ENCODE measurements around the gene INSR. TPM values are rescaled to one million over a fixed set of nuclear protein-coding genes. Genes with fewer than 3 reads are reported as not detected.
A peak's percentile ranks its signal among the peaks of the same experiment; 100 is the strongest.

INSR gene
- total and polyA plus RNA-seq, 2 of the 8 experiments (the other 6 are each of a cell fraction or from before 2014, with no cell fraction given): 13.1 to 48.7 TPM

DNA sequence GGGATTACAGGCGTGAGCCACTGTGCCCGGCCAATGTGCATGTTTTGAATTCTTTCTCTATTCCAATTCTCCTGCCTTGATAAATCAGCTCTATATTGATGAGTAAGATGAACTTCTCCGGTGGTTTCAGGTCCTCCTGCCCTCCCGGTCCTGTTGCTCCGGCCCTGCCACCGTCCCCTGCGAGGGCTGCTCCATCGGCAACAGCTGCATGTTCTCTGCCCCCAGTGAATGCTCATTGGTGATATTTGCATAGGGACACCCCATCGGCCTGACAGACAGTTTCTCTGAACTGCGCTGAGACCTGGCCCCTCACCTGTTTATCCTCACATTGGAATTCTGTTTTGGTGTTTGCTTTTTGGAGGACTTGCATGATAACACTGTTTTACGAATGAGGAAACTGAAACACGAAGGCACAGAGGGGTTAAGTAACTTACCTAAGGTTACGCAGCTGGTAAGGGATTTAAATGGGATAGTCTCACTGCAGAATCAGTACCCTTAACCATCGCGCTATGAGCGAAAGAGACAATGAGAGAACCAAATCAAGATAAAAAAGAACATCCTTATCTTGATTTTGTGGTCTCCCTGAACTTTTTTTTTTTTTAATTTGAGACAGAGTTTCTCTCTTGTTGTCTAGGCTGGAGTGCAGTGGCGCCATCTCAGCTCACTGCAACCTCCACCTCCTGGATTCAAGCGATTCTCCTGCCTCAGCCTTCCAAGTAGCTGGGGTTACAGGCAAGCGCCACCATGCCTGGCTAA is 192.5 kb downstream of the INSR start:
- Histone ChIP-seq H3K4me3 (ENCODE audit: extremely low read depth in 1 of 4, insufficient read depth in 2 of 4, low read depth in 3 of 4, low read length in 4 of 4) (no peak overlapping the region), H4K8ac (ENCODE audit: extremely low read depth, insufficient read depth, low read length) (no peak overlapping the region), H3K14ac (ENCODE audit: insufficient read length) (no peak overlapping the region), H3K79me2 (ENCODE audit: control insufficient read depth in 1 of 2, insufficient read depth in 2 of 2, low read length in 2 of 2) (no peaks in the 10 kb centered on the region; a peak in 1 of 4 replicates), H4K91ac (replicated peaks; ENCODE audit: insufficient read length, low read length) (no peak overlapping the region), H3K36me3 (ENCODE audit: control insufficient read depth in 2 of 4, insufficient read depth in 4 of 4, low read length in 3 of 4) (no peaks in the 10 kb centered on the region; a peak in 1 of 8 replicates), H2BK120ac (replicated peaks; ENCODE audit: low read depth, low read length) (no peak overlapping the region), H3K4me1 (replicated peaks in 1 of 4; ENCODE audit: control insufficient read depth in 3 of 4, insufficient read depth in 4 of 4, low read length in 3 of 4) (peaks cover 0 to 4% (median 0%) of the 10 kb centered on the region in 4 experiments; a peak in 1 of 7 replicates), H4K20me1 (replicated peaks in 1 of 2; ENCODE audit: control insufficient read depth in 1 of 2, insufficient read depth in 2 of 2, low read length in 2 of 2) (peaks cover 0 to under 1% of the 10 kb centered on the region in 2 experiments), H3K9me3 (ENCODE audit: insufficient read depth in 2 of 2, low read depth in 1 of 2, low read length in 1 of 2) (no peaks in the 10 kb centered on the region), H2AK5ac (ENCODE audit: low read depth, low read length) (no peak overlapping the region), H3K4ac (replicated peaks; ENCODE audit: insufficient read length, low read depth, low read length) (peak overlapping the region; percentile 5), H3K18ac (ENCODE audit: extremely low read depth, low read length) (no peak overlapping the region), H3K23ac (ENCODE audit: insufficient read length) (no peak overlapping the region), H4K5ac (ENCODE audit: insufficient read length, low read depth, low read length) (no peak overlapping the region), H3K56ac (replicated peaks; ENCODE audit: insufficient read length, low read depth, low read length) (no peak overlapping the region), H2BK15ac (ENCODE audit: low read length) (no peak overlapping the region), H3K4me2 (ENCODE audit: insufficient read depth in 1 of 2, low read depth in 2 of 2, low read length in 2 of 2) (no peak overlapping the region), H3K23me2 (ENCODE audit: low read depth, low read length) (peaks cover 10% of the 10 kb centered on the region; the same call in 1 of the 2 replicates), H3K27me3 (replicated peaks in 1 of 4; ENCODE audit: control insufficient read depth in 3 of 4, extremely low read depth in 1 of 4, insufficient read depth in 3 of 4, low read length in 3 of 4) (0 out of 7 replicates have a peak, but pooled peaks cover 0 to 2% (median 0%) of the 10 kb centered on the region in 4 experiments), H2BK5ac (ENCODE audit: low read depth, low read length) (no peak overlapping the region), H2BK12ac (ENCODE audit: low read depth, low read length) (no peak overlapping the region), H3K9ac (replicated peaks in 1 of 4; ENCODE audit: extremely low read depth in 1 of 4, low read depth in 3 of 4, low read length in 3 of 4) (no peak overlapping the region), H2AFZ (ENCODE audit: low read length) (no peak overlapping the region), H3K27ac (ENCODE audit: low read depth, low read length) (no peak overlapping the region), H3K79me1 (ENCODE audit: low read depth, low read length) (no peaks in the 10 kb centered on the region), H2BK20ac (ENCODE audit: low read length) (no peak overlapping the region)
- 86% methylated on average over 19 of the region's 19 CpGs; no CpG with 5 or more reads in 1 of the 2 experiments for WGBS, 2 experiments (ENCODE audit: extremely low coverage in 1 of 2, insufficient coverage in 1 of 2, insufficient read length in 1 of 2, insufficient replicate concordance in 2 of 2, low coverage in 1 of 2, low lambda C conversion rate in 2 of 2, missing lambda C conversion rate in 1 of 2)
- DNase-seq (ENCODE audit: low read depth in 1 of 2, low spot score in 2 of 2) (no peak), FAIRE-seq (no peak)
- ChIA-PET CTCF (ENCODE audit: partially characterized antibody) (interaction anchor here (0.8 to 5.8 kb wide), 27 partner anchors 9 to 464 kb away, joined by 3 to 52 read pairs (median 4); partner anchors contain the start of gene ARHGEF18), POLR2A (ENCODE audit: partially characterized antibody) (interaction anchor here (0.6 to 0.8 kb wide), 3 partner anchors 33 to 339 kb away, joined by 3 to 4 read pairs (median 3); partner anchors contain the start of gene ZNF557)
- no peak for TF ChIP-seq YY1 (IDR thresholded peaks at IDR 0.05; ENCODE audit: low read depth, low read length)
- TF ChIP-seq, protein P1, sequence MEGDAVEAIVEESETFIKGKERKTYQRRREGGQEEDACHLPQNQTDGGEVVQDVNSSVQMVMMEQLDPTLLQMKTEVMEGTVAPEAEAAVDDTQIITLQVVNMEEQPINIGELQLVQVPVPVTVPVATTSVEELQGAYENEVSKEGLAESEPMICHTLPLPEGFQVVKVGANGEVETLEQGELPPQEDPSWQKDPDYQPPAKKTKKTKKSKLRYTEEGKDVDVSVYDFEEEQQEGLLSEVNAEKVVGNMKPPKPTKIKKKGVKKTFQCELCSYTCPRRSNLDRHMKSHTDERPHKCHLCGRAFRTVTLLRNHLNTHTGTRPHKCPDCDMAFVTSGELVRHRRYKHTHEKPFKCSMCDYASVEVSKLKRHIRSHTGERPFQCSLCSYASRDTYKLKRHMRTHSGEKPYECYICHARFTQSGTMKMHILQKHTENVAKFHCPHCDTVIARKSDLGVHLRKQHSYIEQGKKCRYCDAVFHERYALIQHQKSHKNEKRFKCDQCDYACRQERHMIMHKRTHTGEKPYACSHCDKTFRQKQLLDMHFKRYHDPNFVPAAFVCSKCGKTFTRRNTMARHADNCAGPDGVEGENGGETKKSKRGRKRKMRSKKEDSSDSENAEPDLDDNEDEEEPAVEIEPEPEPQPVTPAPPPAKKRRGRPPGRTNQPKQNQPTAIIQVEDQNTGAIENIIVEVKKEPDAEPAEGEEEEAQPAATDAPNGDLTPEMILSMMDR (IDR thresholded peaks at IDR 0.05; ENCODE audit: control extremely low read depth in 1 of 3, insufficient read depth in 1 of 3, low read depth in 1 of 3, low read length in 3 of 3): no peak
- no peak for TF ChIP-seq RXRA (IDR thresholded peaks at IDR 0.05; ENCODE audit: insufficient read depth, low read depth, low read length)
- no peak for TF ChIP-seq MAFK (IDR thresholded peaks at IDR 0.05; ENCODE audit: low read depth, low read length)
- TF ChIP-seq EZH2 (IDR thresholded peaks at IDR 0.05; ENCODE audit: low read depth, low read length, severe bottlenecking): no peak
- TF ChIP-seq CHD1 (IDR thresholded peaks at IDR 0.05; ENCODE audit: low read depth, low read length): no peak
- no peak for TF ChIP-seq BACH1 (IDR thresholded peaks at IDR 0.05; ENCODE audit: low read length)
- no peak for TF ChIP-seq POLR2A (IDR thresholded peaks at IDR 0.05; ENCODE audit: control extremely low read depth in 1 of 2, low read depth in 2 of 2, low read length in 2 of 2)
- TF ChIP-seq, protein P2, sequence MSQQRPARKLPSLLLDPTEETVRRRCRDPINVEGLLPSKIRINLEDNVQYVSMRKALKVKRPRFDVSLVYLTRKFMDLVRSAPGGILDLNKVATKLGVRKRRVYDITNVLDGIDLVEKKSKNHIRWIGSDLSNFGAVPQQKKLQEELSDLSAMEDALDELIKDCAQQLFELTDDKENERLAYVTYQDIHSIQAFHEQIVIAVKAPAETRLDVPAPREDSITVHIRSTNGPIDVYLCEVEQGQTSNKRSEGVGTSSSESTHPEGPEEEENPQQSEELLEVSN (IDR thresholded peaks at IDR 0.05): no peak

Measured in H1 (cell line).